Naive B cell (primary cell): ENCODE measurements around the gene NFIB. TPM values are rescaled to one million over a fixed set of nuclear protein-coding genes. Genes with fewer than 3 reads are reported as not detected.

Source experiments
- ATAC-seq, 2 donors: fragments of 150-1000 bp; cut with Tn5 transposase; 2 replicates each; pipeline ENCODE4 v1.10.0; 2021; ENCODE audit warnings: low read depth in 2 of 2, mild to moderate bottlenecking in 2 of 2, moderate library complexity in 2 of 2
- DNase-seq: peaks from one replicate; pipeline ENCODE4 v3.0.0; 2022
- H3K27ac Mint-ChIP-seq, 6 donors: one replicate each; pipeline ENCODE4 v1.8.0; 2020 to 2022; ENCODE audit warnings: mild to moderate bottlenecking in 6 of 6, mixed read lengths in 6 of 6, moderate library complexity in 5 of 6, inconsistent platforms in 2 of 6
- H3K27me3 Mint-ChIP-seq, 3 donors: one replicate each; pipeline ENCODE4 v1.8.0; 2021 to 2022; ENCODE audit warnings: mixed read lengths in 3 of 3, mild to moderate bottlenecking in 1 of 3
- H3K36me3 Mint-ChIP-seq, 2 donors: one replicate each; pipeline ENCODE4 v1.8.0; 2020 to 2022; ENCODE audit warnings: mixed read lengths in 2 of 2, inconsistent platforms in 1 of 2, mild to moderate bottlenecking in 1 of 2
- H3K4me1 Mint-ChIP-seq, 3 donors: one replicate each; pipeline ENCODE4 v1.8.0; 2020 to 2022; ENCODE audit warnings: mixed read lengths in 3 of 3, inconsistent platforms in 1 of 3, mild to moderate bottlenecking in 1 of 3, moderate library complexity in 1 of 3
- H3K4me3 Mint-ChIP-seq, 8 donors: one replicate each; pipeline ENCODE4 v1.8.0; 2020 to 2022; ENCODE audit warnings: mild to moderate bottlenecking in 8 of 8, mixed read lengths in 8 of 8, moderate library complexity in 8 of 8, inconsistent platforms in 2 of 8
- H3K9me3 Mint-ChIP-seq, 7 donors: one replicate each; pipeline ENCODE4 v1.8.0; 2020 to 2022; ENCODE audit warnings: mixed read lengths in 7 of 7, mild to moderate bottlenecking in 5 of 7, inconsistent platforms in 2 of 7, moderate library complexity in 1 of 7
- polyA plus RNA-seq, 6 donors: library from polyadenylated mRNA; unstranded; fragments of 300-500 nt; fragmentation: Illumina TruSeq; gene quantifications; one replicate each; pipeline ENCODE4 v1.2.3, GENCODE V29; 2021; ENCODE audit warnings: low read depth in 6 of 6

The NFIB gene
- polyA plus RNA-seq, 6 donors from 2014 or later: 0.31 to 0.69 (median 0.41) TPM; not detected in 3

GRCh38 chr9:14136646-14137370 is 177.1 kb downstream of the NFIB start:
- H3K27ac Mint-ChIP-seq: no peak overlapping the region
- no peak for DNase-seq
- H3K9me3 Mint-ChIP-seq: peaks cover 0 to 2% (median 0%) of the 10 kb centered on the region in 7 donors
- no peak for ATAC-seq
- H3K4me1 Mint-ChIP-seq: no peaks in the 10 kb centered on the region
- no peaks in the 10 kb centered on the region for H3K36me3 Mint-ChIP-seq
- no peaks in the 10 kb centered on the region for H3K27me3 Mint-ChIP-seq
- no peak overlapping the region for H3K4me3 Mint-ChIP-seq

GRCh38 chr9:14136047-14136635 is 177.8 kb downstream of the NFIB start:
- ATAC-seq (no peak), DNase-seq (no peak)
- Mint-ChIP-seq H3K9me3 (peaks cover 0 to 2% (median 0%) of the 10 kb centered on the region in 7 donors), H3K27ac (no peak overlapping the region), H3K36me3 (no peaks in the 10 kb centered on the region), H3K4me1 (no peaks in the 10 kb centered on the region), H3K27me3 (no peaks in the 10 kb centered on the region), H3K4me3 (no peak overlapping the region)

- Mint-ChIP-seq H3K27me3 (no peaks in the 10 kb centered on the region), H3K4me3 (no peak overlapping the region), H3K4me1 (no peaks in the 10 kb centered on the region), H3K9me3 (peaks cover 0 to 2% (median 0%) of the 10 kb centered on the region in 7 donors), H3K36me3 (no peaks in the 10 kb centered on the region), H3K27ac (no peak overlapping the region)
- ATAC-seq (no peak), DNase-seq (no peak)
Measured at GRCh38 chr9:14135421-14135820, 178.5 kb downstream of the NFIB start.

- ATAC-seq (no peak), DNase-seq (no peak)
- Mint-ChIP-seq H3K36me3 (no peaks in the 10 kb centered on the region), H3K4me1 (no peaks in the 10 kb centered on the region), H3K9me3 (peaks cover 0 to 2% (median 0%) of the 10 kb centered on the region in 7 donors), H3K27me3 (no peaks in the 10 kb centered on the region), H3K4me3 (no peak overlapping the region), H3K27ac (no peak overlapping the region)
Measured at GRCh38 chr9:14133394-14133793, 180.5 kb downstream of the NFIB start.

- H3K36me3 Mint-ChIP-seq: no peaks in the 10 kb centered on the region
- no peaks in the 10 kb centered on the region for H3K27me3 Mint-ChIP-seq
- no peaks in the 10 kb centered on the region for H3K4me1 Mint-ChIP-seq
- ATAC-seq (no peak), DNase-seq (no peak)
- H3K9me3 Mint-ChIP-seq: peaks cover 0 to 2% (median 0%) of the 10 kb centered on the region in 7 donors
- no peak overlapping the region for H3K4me3 Mint-ChIP-seq
- no peak overlapping the region for H3K27ac Mint-ChIP-seq
Measured at GRCh38 chr9:14132775-14133174, 181.2 kb downstream of the NFIB start.

GRCh38 chr9:14131356-14132088 is 182.4 kb downstream of the NFIB start:
- peaks cover 0 to 2% (median 0%) of the 10 kb centered on the region in 7 donors for H3K9me3 Mint-ChIP-seq
- no peak overlapping the region for H3K4me3 Mint-ChIP-seq
- no peak for DNase-seq
- no peaks in the 10 kb centered on the region for H3K4me1 Mint-ChIP-seq
- no peaks in the 10 kb centered on the region for H3K27me3 Mint-ChIP-seq
- no peak for ATAC-seq
- H3K36me3 Mint-ChIP-seq: no peaks in the 10 kb centered on the region
- H3K27ac Mint-ChIP-seq: no peak overlapping the region

GRCh38 chr9:14127656-14128055 is 186.3 kb downstream of the NFIB start:
- no peak overlapping the region for H3K27ac Mint-ChIP-seq
- H3K36me3 Mint-ChIP-seq: no peaks in the 10 kb centered on the region
- no peak overlapping the region for H3K4me3 Mint-ChIP-seq
- DNase-seq: no peak
- no peaks in the 10 kb centered on the region for H3K4me1 Mint-ChIP-seq
- peaks cover 0 to 12% (median 0%) of the 10 kb centered on the region in 7 donors for H3K9me3 Mint-ChIP-seq
- no peak for ATAC-seq
- H3K27me3 Mint-ChIP-seq: no peaks in the 10 kb centered on the region

GRCh38 chr9:14119694-14120514 is 194.0 kb downstream of the NFIB start:
- H3K4me3 Mint-ChIP-seq: no peak overlapping the region
- no peaks in the 10 kb centered on the region for H3K27me3 Mint-ChIP-seq
- peaks cover 0 to 6% (median 0%) of the 10 kb centered on the region in 7 donors for H3K9me3 Mint-ChIP-seq
- no peak overlapping the region for H3K27ac Mint-ChIP-seq
- DNase-seq (no peak), ATAC-seq (no peak)
- no peaks in the 10 kb centered on the region for H3K36me3 Mint-ChIP-seq
- no peaks in the 10 kb centered on the region for H3K4me1 Mint-ChIP-seq

- Mint-ChIP-seq H3K4me3 (no peak overlapping the region), H3K27ac (no peak overlapping the region), H3K36me3 (no peaks in the 10 kb centered on the region), H3K4me1 (no peaks in the 10 kb centered on the region), H3K9me3 (peaks cover 0 to 5% (median 0%) of the 10 kb centered on the region in 7 donors), H3K27me3 (no peaks in the 10 kb centered on the region)
- ATAC-seq (no peak), DNase-seq (no peak)
Measured at GRCh38 chr9:14112226-14112625, 201.7 kb downstream of the NFIB start.

GRCh38 chr9:14111696-14112095 is 202.2 kb downstream of the NFIB start:
- no peaks in the 10 kb centered on the region for H3K4me1 Mint-ChIP-seq
- H3K9me3 Mint-ChIP-seq: peaks cover 0 to 5% (median 0%) of the 10 kb centered on the region in 7 donors
- no peaks in the 10 kb centered on the region for H3K36me3 Mint-ChIP-seq
- no peak overlapping the region for H3K27ac Mint-ChIP-seq
- H3K27me3 Mint-ChIP-seq: no peaks in the 10 kb centered on the region
- DNase-seq: no peak
- H3K4me3 Mint-ChIP-seq: no peak overlapping the region
- no peak for ATAC-seq

- H3K9me3 Mint-ChIP-seq: peaks cover 0 to 7% (median 0%) of the 10 kb centered on the region in 7 donors
- H3K4me3 Mint-ChIP-seq: no peak overlapping the region
- no peaks in the 10 kb centered on the region for H3K4me1 Mint-ChIP-seq
- no peaks in the 10 kb centered on the region for H3K36me3 Mint-ChIP-seq
- ATAC-seq: no peak
- no peak for DNase-seq
- no peak overlapping the region for H3K27ac Mint-ChIP-seq
- H3K27me3 Mint-ChIP-seq: no peaks in the 10 kb centered on the region
Measured at GRCh38 chr9:14107977-14108376, 206.0 kb downstream of the NFIB start.

GRCh38 chr9:14107495-14107894 is 206.4 kb downstream of the NFIB start:
- H3K9me3 Mint-ChIP-seq: peaks cover 0 to 7% (median 0%) of the 10 kb centered on the region in 7 donors
- ATAC-seq: no peak
- DNase-seq: no peak
- H3K27ac Mint-ChIP-seq: no peak overlapping the region
- no peaks in the 10 kb centered on the region for H3K27me3 Mint-ChIP-seq
- no peaks in the 10 kb centered on the region for H3K36me3 Mint-ChIP-seq
- H3K4me3 Mint-ChIP-seq: no peak overlapping the region
- H3K4me1 Mint-ChIP-seq: no peaks in the 10 kb centered on the region

- no peaks in the 10 kb centered on the region for H3K36me3 Mint-ChIP-seq
- peaks cover 0 to 7% (median 0%) of the 10 kb centered on the region in 7 donors for H3K9me3 Mint-ChIP-seq
- H3K27ac Mint-ChIP-seq: no peak overlapping the region
- H3K27me3 Mint-ChIP-seq: no peaks in the 10 kb centered on the region
- ATAC-seq (no peak), DNase-seq (no peak)
- H3K4me3 Mint-ChIP-seq: no peak overlapping the region
- H3K4me1 Mint-ChIP-seq: no peaks in the 10 kb centered on the region
Measured at GRCh38 chr9:14106699-14107098, 207.2 kb downstream of the NFIB start.
